Activated CD4-positive, alpha-beta memory T cell treated with anti-CD3 and anti-CD28 coated beads, Interleukin-2, amount 10 ng/mL, durations not matched to agents 7 days and 5 days (primary cell): Measurements from ENCODE around the gene FAM174C. TPM values are rescaled to one million over a fixed set of nuclear protein-coding genes. Genes with fewer than 3 reads are reported as not detected.
A peak's percentile ranks its signal among the peaks of the same experiment; 100 is the strongest.

Experiments
- CTCF ChIA-PET: fragments of 350-600 bp; sonication (Branson Sonifier 250); formaldehyde crosslinking; loops from one replicate; lab custom pipeline; 2021; ENCODE audit warnings: antibody characterized with exemption, inconsistent platforms; lab: Charles Lee
- POLR2A ChIA-PET: fragments of 350-600 bp; sonication (Branson Sonifier 250); formaldehyde crosslinking; loops from one replicate; lab custom pipeline; 2021; ENCODE audit warnings: antibody characterized with exemption; lab: Charles Lee
- DNase-seq: peaks from one replicate; pipeline ENCODE4 v3.0.0-alpha.2; 2020
- H3K27ac Mint-ChIP-seq: one replicate; pipeline ENCODE4 v1.8.0; 2021; ENCODE audit warnings: mild to moderate bottlenecking, mixed read lengths
- H3K27me3 Mint-ChIP-seq: one replicate; pipeline ENCODE4 v1.8.0; 2021; ENCODE audit warnings: mixed read lengths
- H3K36me3 Mint-ChIP-seq: one replicate; pipeline ENCODE4 v1.8.0; 2021; ENCODE audit warnings: low read depth, mixed read lengths
- H3K4me1 Mint-ChIP-seq: one replicate; pipeline ENCODE4 v1.8.0; 2021; ENCODE audit warnings: mixed read lengths
- H3K4me3 Mint-ChIP-seq: one replicate; pipeline ENCODE4 v1.8.0; 2021; ENCODE audit warnings: mild to moderate bottlenecking, mixed read lengths
- H3K9me3 Mint-ChIP-seq: one replicate; pipeline ENCODE4 v1.8.0; 2021; ENCODE audit warnings: mixed read lengths
- total RNA-seq, 2 experiments: library from RNA; stranded (reverse); gene quantifications; one replicate each; pipeline ENCODE4 v1.2.3, GENCODE V29; 2021

FAM174C gene
- total RNA-seq, 2 experiments from 2014 or later = 45.9 to 50.1 TPM

GRCh38 chr19:1275976-1276627 is 772 bp downstream of the FAM174C start:
- DNase-seq = no peak
- CTCF ChIA-PET = interaction anchor here (2.1 kb wide), 1 partner anchor 32 kb away, joined by 23 read pairs; no protein-coding TSS in a partner anchor
- peak overlapping the region; percentile 96 for H3K27ac Mint-ChIP-seq
- H3K4me3 Mint-ChIP-seq = peak overlapping the region; percentile 82
- POLR2A ChIA-PET = interaction anchor here (1.8 kb wide), 1 partner anchor 10 kb away, joined by 15 read pairs; no protein-coding TSS in a partner anchor
- H3K36me3 Mint-ChIP-seq = peaks cover 50% of the 10 kb centered on the region
- H3K4me1 Mint-ChIP-seq = peaks cover 48% of the 10 kb centered on the region
- H3K9me3 Mint-ChIP-seq = no peaks in the 10 kb centered on the region
- no peaks in the 10 kb centered on the region for H3K27me3 Mint-ChIP-seq

- H3K9me3 Mint-ChIP-seq = no peaks in the 10 kb centered on the region
- no peak for DNase-seq
- peak overlapping the region; percentile 82 for H3K4me3 Mint-ChIP-seq
- H3K27me3 Mint-ChIP-seq = no peaks in the 10 kb centered on the region
- peaks cover 43% of the 10 kb centered on the region for H3K4me1 Mint-ChIP-seq
- peak overlapping the region; percentile 96 for H3K27ac Mint-ChIP-seq
- peaks cover 45% of the 10 kb centered on the region for H3K36me3 Mint-ChIP-seq
- ChIA-PET CTCF (interaction anchor here (2.1 kb wide), 1 partner anchor 33 kb away, joined by 23 read pairs; no protein-coding TSS in a partner anchor), POLR2A (interaction anchor here (1.8 kb wide), 1 partner anchor 11 kb away, joined by 15 read pairs; no protein-coding TSS in a partner anchor)
Measured at GRCh38 chr19:1276628-1277022, 1.3 kb downstream of the FAM174C start.

GRCh38 chr19:1277061-1277460 is 1.7 kb downstream of the FAM174C start:
- Mint-ChIP-seq H3K4me3 (peak overlapping the region; percentile 82), H3K27ac (peak overlapping the region; percentile 96), H3K36me3 (peaks cover 40% of the 10 kb centered on the region), H3K9me3 (no peaks in the 10 kb centered on the region), H3K4me1 (peaks cover 39% of the 10 kb centered on the region), H3K27me3 (no peaks in the 10 kb centered on the region)
- no peak for DNase-seq
- ChIA-PET POLR2A (interaction anchor here (4.0 kb wide), 1 partner anchor 8 kb away, joined by 22 read pairs; the partner anchor contains the start of gene CIRBP), CTCF (interaction anchor here (1.2 kb wide), 1 partner anchor 32 kb away, joined by 3 read pairs; no protein-coding TSS in a partner anchor)

- peaks cover 1% of the 10 kb centered on the region for H3K27me3 Mint-ChIP-seq
- peaks cover 31% of the 10 kb centered on the region for H3K36me3 Mint-ChIP-seq
- no peak overlapping the region for H3K4me3 Mint-ChIP-seq
- ChIA-PET POLR2A (interaction anchor here (1.0 to 4.0 kb wide), 3 partner anchors 9 to 76 kb away, joined by 3 to 22 read pairs (median 5); partner anchors contain the start of gene CIRBP), CTCF (interaction anchor here (1.2 kb wide), 1 partner anchor 33 kb away, joined by 3 read pairs; no protein-coding TSS in a partner anchor)
- no peak overlapping the region for H3K27ac Mint-ChIP-seq
- peaks cover 30% of the 10 kb centered on the region for H3K4me1 Mint-ChIP-seq
- H3K9me3 Mint-ChIP-seq = no peaks in the 10 kb centered on the region
- no peak for DNase-seq
Measured at GRCh38 chr19:1278074-1278473, 2.7 kb downstream of the FAM174C start.

- Mint-ChIP-seq H3K27me3 (peaks cover 3% of the 10 kb centered on the region), H3K9me3 (no peaks in the 10 kb centered on the region), H3K36me3 (peaks cover 24% of the 10 kb centered on the region), H3K4me3 (peak overlapping the region; percentile 32), H3K27ac (no peak overlapping the region), H3K4me1 (peaks cover 23% of the 10 kb centered on the region)
- POLR2A ChIA-PET = interaction anchor here (0.8 to 4.0 kb wide), 6 partner anchors 10 to 103 kb away, joined by 3 to 22 read pairs (median 3); partner anchors contain the start of gene CIRBP
- DNase-seq = no peak
- CTCF ChIA-PET = interaction anchor here (0.6 to 1.9 kb wide), 7 partner anchors 10 to 202 kb away, joined by 3 to 13 read pairs (median 4); partner anchors contain the start of genes CIRBP and NDUFS7
Measured at GRCh38 chr19:1278713-1279660, 3.7 kb downstream of the FAM174C start.

- Mint-ChIP-seq H3K4me1 (peaks cover 21% of the 10 kb centered on the region), H3K4me3 (peak overlapping the region; percentile 32), H3K27me3 (peaks cover 11% of the 10 kb centered on the region), H3K36me3 (peaks cover 19% of the 10 kb centered on the region), H3K27ac (peak overlapping the region; percentile 68), H3K9me3 (no peaks in the 10 kb centered on the region)
- peak; percentile 85 for DNase-seq
- POLR2A ChIA-PET = interaction anchor here (0.8 to 4.0 kb wide), 6 partner anchors 11 to 129 kb away, joined by 3 to 22 read pairs (median 3); partner anchors contain the start of gene CIRBP
- CTCF ChIA-PET = interaction anchor here (0.6 to 1.9 kb wide), 7 partner anchors 11 to 203 kb away, joined by 3 to 13 read pairs (median 4); partner anchors contain the start of genes CIRBP and NDUFS7
Measured at GRCh38 chr19:1279782-1280341, 4.5 kb downstream of the FAM174C start.

- no peak for DNase-seq
- POLR2A ChIA-PET = interaction anchor here (1.2 to 4.0 kb wide), 3 partner anchors 10 to 128 kb away, joined by 3 to 22 read pairs (median 3); partner anchors contain the start of gene CIRBP
- H3K36me3 Mint-ChIP-seq = peaks cover 19% of the 10 kb centered on the region
- no peak overlapping the region for H3K27ac Mint-ChIP-seq
- CTCF ChIA-PET = interaction anchor here (1.4 to 1.9 kb wide), 4 partner anchors 15 to 102 kb away, joined by 4 to 13 read pairs (median 8); partner anchors contain the start of gene NDUFS7
- H3K4me3 Mint-ChIP-seq = no peak overlapping the region
- H3K4me1 Mint-ChIP-seq = peaks cover 21% of the 10 kb centered on the region
- H3K9me3 Mint-ChIP-seq = no peaks in the 10 kb centered on the region
- peaks cover 16% of the 10 kb centered on the region for H3K27me3 Mint-ChIP-seq
Measured at GRCh38 chr19:1280636-1281568, 5.6 kb downstream of the FAM174C start.

- peaks cover 15% of the 10 kb centered on the region for H3K36me3 Mint-ChIP-seq
- H3K27ac Mint-ChIP-seq = no peak overlapping the region
- CTCF ChIA-PET = no interaction called here
- H3K27me3 Mint-ChIP-seq = peaks cover 20% of the 10 kb centered on the region
- peaks cover 21% of the 10 kb centered on the region for H3K4me1 Mint-ChIP-seq
- H3K4me3 Mint-ChIP-seq = no peak overlapping the region
- DNase-seq = no peak
- H3K9me3 Mint-ChIP-seq = no peaks in the 10 kb centered on the region
- POLR2A ChIA-PET = no interaction called here
Measured at GRCh38 chr19:1281569-1282287, 6.4 kb downstream of the FAM174C start.

- peaks cover 20% of the 10 kb centered on the region for H3K27me3 Mint-ChIP-seq
- ChIA-PET CTCF (no interaction called here), POLR2A (no interaction called here)
- DNase-seq = no peak
- H3K4me3 Mint-ChIP-seq = no peak overlapping the region
- H3K9me3 Mint-ChIP-seq = no peaks in the 10 kb centered on the region
- H3K36me3 Mint-ChIP-seq = peaks cover 12% of the 10 kb centered on the region
- no peak overlapping the region for H3K27ac Mint-ChIP-seq
- H3K4me1 Mint-ChIP-seq = peaks cover 18% of the 10 kb centered on the region
Measured at GRCh38 chr19:1282588-1283206, 7.4 kb downstream of the FAM174C start.

- H3K27me3 Mint-ChIP-seq = peaks cover 23% of the 10 kb centered on the region
- ChIA-PET CTCF (no interaction called here), POLR2A (interaction anchor here (1.3 kb wide), 1 partner anchor 14 kb away, joined by 4 read pairs; the partner anchor contains the start of gene CIRBP)
- no peak overlapping the region for H3K4me3 Mint-ChIP-seq
- peaks cover 13% of the 10 kb centered on the region for H3K4me1 Mint-ChIP-seq
- H3K9me3 Mint-ChIP-seq = no peaks in the 10 kb centered on the region
- no peak overlapping the region for H3K27ac Mint-ChIP-seq
- no peak for DNase-seq
- peaks cover 7% of the 10 kb centered on the region for H3K36me3 Mint-ChIP-seq
Measured at GRCh38 chr19:1283207-1283916, 8.0 kb downstream of the FAM174C start.
